ENCODE measurements around the gene PRICKLE1. TPM values are rescaled to one million over a fixed set of nuclear protein-coding genes. Genes with fewer than 3 reads are reported as not detected.

Gene PRICKLE1
- total RNA-seq, 1 donor from 2014 or later = 53.5 TPM

- DNase-seq (ENCODE audit: low spot score, unreplicated experiment) = no peak
- no peak for TF ChIP-seq CTCF (IDR thresholded peaks at IDR 0.05; ENCODE audit: unreplicated experiment)
- Mint-ChIP-seq H3K27me3 (no peaks in the 10 kb centered on the region), H3K9me3 (ENCODE audit: low read depth) (no peaks in the 10 kb centered on the region), H3K4me3 (ENCODE audit: low read depth) (no peak overlapping the region), H3K4me1 (ENCODE audit: low read depth) (peaks cover 37% of the 10 kb centered on the region), H3K36me3 (ENCODE audit: insufficient read depth) (peaks cover 2% of the 10 kb centered on the region), H3K27ac (no peak overlapping the region)
Observed at GRCh38 chr12:42585154-42585840, 4.2 kb downstream of the PRICKLE1 start.

GRCh38 chr12:42584651-42585111, 4.9 kb downstream of the PRICKLE1 start:
- peaks cover 2% of the 10 kb centered on the region for H3K36me3 Mint-ChIP-seq (ENCODE audit: insufficient read depth)
- no peak overlapping the region for H3K27ac Mint-ChIP-seq
- TF ChIP-seq CTCF (IDR thresholded peaks at IDR 0.05; ENCODE audit: unreplicated experiment) = no peak
- no peaks in the 10 kb centered on the region for H3K9me3 Mint-ChIP-seq (ENCODE audit: low read depth)
- no peak overlapping the region for H3K4me3 Mint-ChIP-seq (ENCODE audit: low read depth)
- H3K4me1 Mint-ChIP-seq (ENCODE audit: low read depth) = peaks cover 37% of the 10 kb centered on the region
- DNase-seq (ENCODE audit: low spot score, unreplicated experiment) = no peak
- no peaks in the 10 kb centered on the region for H3K27me3 Mint-ChIP-seq

GRCh38 chr12:42583016-42583415, 6.5 kb downstream of the PRICKLE1 start:
- DNase-seq (ENCODE audit: low spot score, unreplicated experiment) = no peak
- no peak for TF ChIP-seq CTCF (IDR thresholded peaks at IDR 0.05; ENCODE audit: unreplicated experiment)
- H3K27me3 Mint-ChIP-seq = no peaks in the 10 kb centered on the region
- peaks cover 2% of the 10 kb centered on the region for H3K36me3 Mint-ChIP-seq (ENCODE audit: insufficient read depth)
- peaks cover 40% of the 10 kb centered on the region for H3K4me1 Mint-ChIP-seq (ENCODE audit: low read depth)
- H3K9me3 Mint-ChIP-seq (ENCODE audit: low read depth) = no peaks in the 10 kb centered on the region
- no peak overlapping the region for H3K4me3 Mint-ChIP-seq (ENCODE audit: low read depth)
- peak overlapping the region; percentile 43 for H3K27ac Mint-ChIP-seq

- Mint-ChIP-seq H3K27me3 (no peaks in the 10 kb centered on the region), H3K36me3 (ENCODE audit: insufficient read depth) (peaks cover 2% of the 10 kb centered on the region), H3K27ac (no peak overlapping the region), H3K4me1 (ENCODE audit: low read depth) (peaks cover 35% of the 10 kb centered on the region), H3K4me3 (ENCODE audit: low read depth) (no peak overlapping the region), H3K9me3 (ENCODE audit: low read depth) (no peaks in the 10 kb centered on the region)
- TF ChIP-seq CTCF (IDR thresholded peaks at IDR 0.05; ENCODE audit: unreplicated experiment) = no peak
- no peak for DNase-seq (ENCODE audit: low spot score, unreplicated experiment)
Observed at GRCh38 chr12:42582498-42582897, 7.0 kb downstream of the PRICKLE1 start.

GRCh38 chr12:42582050-42582449, 7.5 kb downstream of the PRICKLE1 start:
- no peaks in the 10 kb centered on the region for H3K9me3 Mint-ChIP-seq (ENCODE audit: low read depth)
- TF ChIP-seq CTCF (IDR thresholded peaks at IDR 0.05; ENCODE audit: unreplicated experiment) = no peak
- H3K27me3 Mint-ChIP-seq = no peaks in the 10 kb centered on the region
- peaks cover 2% of the 10 kb centered on the region for H3K36me3 Mint-ChIP-seq (ENCODE audit: insufficient read depth)
- peaks cover 35% of the 10 kb centered on the region for H3K4me1 Mint-ChIP-seq (ENCODE audit: low read depth)
- H3K27ac Mint-ChIP-seq = peak overlapping the region; percentile 31
- H3K4me3 Mint-ChIP-seq (ENCODE audit: low read depth) = no peak overlapping the region
- no peak for DNase-seq (ENCODE audit: low spot score, unreplicated experiment)

All from progenitor cell of endocrine pancreas (in vitro differentiated cells).